WTC11 (cell line): Measurements from ENCODE around the gene MYH11.

Experiments
- CREB1 ChIP-seq: sonication (generic); formaldehyde crosslinking; IDR thresholded peaks from 2 replicates; pipeline ENCODE4 v1.8.0; 2023; ENCODE audit warnings: mild to moderate bottlenecking, missing genetic modification reagents
- CTCF ChIP-seq: fragments of 200-600 bp; IDR thresholded peaks from 2 replicates; pipeline ENCODE4 v1.8.0; 2022; ENCODE audit warnings: antibody characterized with exemption
- EMX1 ChIP-seq: fragments of 250-450 bp; sonication (Bioruptor Pico); IDR thresholded peaks from 2 replicates; pipeline ENCODE4 v1.8.0; 2021; ENCODE audit warnings: mild to moderate bottlenecking
- FOXJ3 ChIP-seq: sonication (generic); formaldehyde crosslinking; IDR thresholded peaks from 2 replicates; pipeline ENCODE4 v1.9.0; 2021; ENCODE audit warnings: missing genetic modification reagents, mild to moderate bottlenecking, borderline replicate concordance
- MAX ChIP-seq: sonication (generic); formaldehyde crosslinking; IDR thresholded peaks from 2 replicates; pipeline ENCODE4 v1.8.0; 2022; ENCODE audit warnings: mild to moderate bottlenecking, missing genetic modification reagents
- MXD4 ChIP-seq: fragments of 250-450 bp; sonication (Bioruptor Pico); IDR thresholded peaks from 2 replicates; pipeline ENCODE4 v1.8.0; 2021; ENCODE audit warnings: mild to moderate bottlenecking, moderate library complexity, borderline replicate concordance
- OVOL2 ChIP-seq: fragments of 250-450 bp; sonication (Bioruptor Pico); IDR thresholded peaks from 2 replicates; pipeline ENCODE4 v1.9.0; 2021; ENCODE audit warnings: mild to moderate bottlenecking, borderline replicate concordance
- PREB ChIP-seq: sonication (generic); formaldehyde crosslinking; IDR thresholded peaks from 2 replicates; pipeline ENCODE4 v1.8.1; 2022; ENCODE audit warnings: mild to moderate bottlenecking, missing genetic modification reagents, moderate library complexity, borderline replicate concordance
- ZNF263 ChIP-seq: sonication (generic); formaldehyde crosslinking; IDR thresholded peaks from 2 replicates; pipeline ENCODE4 v1.8.1; 2022; ENCODE audit warnings: low read depth, mild to moderate bottlenecking, moderate library complexity, missing genetic modification reagents
- ZNF423 ChIP-seq: fragments of 250-450 bp; sonication (Bioruptor Pico); IDR thresholded peaks from 2 replicates; pipeline ENCODE4 v2.1.2; 2022; ENCODE audit warnings: mild to moderate bottlenecking, moderate library complexity
- TF ChIP-seq, protein P1 (sequence below): sonication (generic); formaldehyde crosslinking; IDR thresholded peaks from 2 replicates; pipeline ENCODE4 v1.8.1; 2023; ENCODE audit warnings: mild to moderate bottlenecking, missing genetic modification reagents
- TF ChIP-seq, protein P2 (sequence below): sonication (generic); formaldehyde crosslinking; conservative IDR thresholded peaks from 2 replicates; pipeline ENCODE4 v1.8.1; 2022; ENCODE audit warnings: mild to moderate bottlenecking, missing genetic modification reagents
- TF ChIP-seq, protein P3 (sequence below): sonication (generic); formaldehyde crosslinking; IDR thresholded peaks from 2 replicates; pipeline ENCODE4 v1.8.1; 2022; ENCODE audit warnings: low read depth, mild to moderate bottlenecking, moderate library complexity, missing genetic modification reagents, borderline replicate concordance

DNA sequence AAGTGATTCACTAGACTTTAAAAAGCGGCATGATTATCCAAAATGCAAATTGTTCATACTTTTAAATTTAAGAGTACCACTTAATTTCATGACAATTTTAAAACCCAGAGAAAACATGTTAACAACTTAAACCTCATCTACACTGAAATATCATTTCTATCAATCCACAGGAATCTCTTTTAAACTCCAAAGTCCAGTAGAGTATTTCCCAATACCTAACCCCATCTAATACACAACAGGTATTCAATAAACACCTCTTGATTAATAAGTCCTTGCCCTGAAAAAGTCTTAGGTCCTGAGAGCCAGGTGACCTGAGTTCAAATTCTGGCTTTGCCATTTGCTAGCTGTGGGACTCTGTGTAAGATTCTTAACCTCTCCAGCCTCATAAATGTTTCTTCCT, 16.9 kb upstream of the MYH11 start:
- TF ChIP-seq MAX (no peak), OVOL2 (no peak), MXD4 (CRISPR knock-in tag) (no peak), CREB1 (CRISPR knock-in tag) (no peak), CTCF (no peak), ZNF263 (no peak), PREB (CRISPR knock-in tag) (no peak), ZNF423 (CRISPR knock-in tag) (no peak), EMX1 (CRISPR knock-in tag) (no peak), FOXJ3 (CRISPR knock-in tag) (no peak)
- TF ChIP-seq, protein P1, sequence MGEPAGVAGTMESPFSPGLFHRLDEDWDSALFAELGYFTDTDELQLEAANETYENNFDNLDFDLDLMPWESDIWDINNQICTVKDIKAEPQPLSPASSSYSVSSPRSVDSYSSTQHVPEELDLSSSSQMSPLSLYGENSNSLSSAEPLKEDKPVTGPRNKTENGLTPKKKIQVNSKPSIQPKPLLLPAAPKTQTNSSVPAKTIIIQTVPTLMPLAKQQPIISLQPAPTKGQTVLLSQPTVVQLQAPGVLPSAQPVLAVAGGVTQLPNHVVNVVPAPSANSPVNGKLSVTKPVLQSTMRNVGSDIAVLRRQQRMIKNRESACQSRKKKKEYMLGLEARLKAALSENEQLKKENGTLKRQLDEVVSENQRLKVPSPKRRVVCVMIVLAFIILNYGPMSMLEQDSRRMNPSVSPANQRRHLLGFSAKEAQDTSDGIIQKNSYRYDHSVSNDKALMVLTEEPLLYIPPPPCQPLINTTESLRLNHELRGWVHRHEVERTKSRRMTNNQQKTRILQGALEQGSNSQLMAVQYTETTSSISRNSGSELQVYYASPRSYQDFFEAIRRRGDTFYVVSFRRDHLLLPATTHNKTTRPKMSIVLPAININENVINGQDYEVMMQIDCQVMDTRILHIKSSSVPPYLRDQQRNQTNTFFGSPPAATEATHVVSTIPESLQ (CRISPR knock-in tag) = no peak
- TF ChIP-seq, protein P2, sequence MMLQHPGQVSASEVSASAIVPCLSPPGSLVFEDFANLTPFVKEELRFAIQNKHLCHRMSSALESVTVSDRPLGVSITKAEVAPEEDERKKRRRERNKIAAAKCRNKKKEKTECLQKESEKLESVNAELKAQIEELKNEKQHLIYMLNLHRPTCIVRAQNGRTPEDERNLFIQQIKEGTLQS (CRISPR knock-in tag) = no peak
- TF ChIP-seq, protein P3, sequence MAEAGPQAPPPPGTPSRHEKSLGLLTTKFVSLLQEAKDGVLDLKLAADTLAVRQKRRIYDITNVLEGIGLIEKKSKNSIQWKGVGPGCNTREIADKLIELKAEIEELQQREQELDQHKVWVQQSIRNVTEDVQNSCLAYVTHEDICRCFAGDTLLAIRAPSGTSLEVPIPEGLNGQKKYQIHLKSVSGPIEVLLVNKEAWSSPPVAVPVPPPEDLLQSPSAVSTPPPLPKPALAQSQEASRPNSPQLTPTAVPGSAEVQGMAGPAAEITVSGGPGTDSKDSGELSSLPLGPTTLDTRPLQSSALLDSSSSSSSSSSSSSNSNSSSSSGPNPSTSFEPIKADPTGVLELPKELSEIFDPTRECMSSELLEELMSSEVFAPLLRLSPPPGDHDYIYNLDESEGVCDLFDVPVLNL (CRISPR knock-in tag) = no peak
